ENCODE data around the gene DNAJB6.

- TF ChIP-seq CTCF (IDR thresholded peaks at IDR 0.05): no peak
- TF ChIP-seq SIN3A (IDR thresholded peaks at IDR 0.05; ENCODE audit: borderline replicate concordance, insufficient read depth, low read depth, low read length): no peak
- TF ChIP-seq REST (IDR thresholded peaks at IDR 0.05; ENCODE audit: insufficient read depth in 1 of 2, low read depth in 2 of 2, low read length in 1 of 2): no peak
Observed at GRCh38 chr7:157464111-157464970, 127.5 kb downstream of the DNAJB6 start.
